HG03064 (cell line): ENCODE data around the gene TLX2.
"Not testable (repeated sequence)": the region's sequence is repeated elsewhere in the genome, so short reads cannot be mapped to it uniquely, and the experiment has no call there.

Experiments
- ATAC-seq: cut with Tn5 transposase; IDR thresholded peaks from one replicate; pipeline ENCODE4 v1.9.1; 2021; ENCODE audit warnings: low read depth; ENCODE audit not compliant: unreplicated experiment

Gene TLX2

DNA sequence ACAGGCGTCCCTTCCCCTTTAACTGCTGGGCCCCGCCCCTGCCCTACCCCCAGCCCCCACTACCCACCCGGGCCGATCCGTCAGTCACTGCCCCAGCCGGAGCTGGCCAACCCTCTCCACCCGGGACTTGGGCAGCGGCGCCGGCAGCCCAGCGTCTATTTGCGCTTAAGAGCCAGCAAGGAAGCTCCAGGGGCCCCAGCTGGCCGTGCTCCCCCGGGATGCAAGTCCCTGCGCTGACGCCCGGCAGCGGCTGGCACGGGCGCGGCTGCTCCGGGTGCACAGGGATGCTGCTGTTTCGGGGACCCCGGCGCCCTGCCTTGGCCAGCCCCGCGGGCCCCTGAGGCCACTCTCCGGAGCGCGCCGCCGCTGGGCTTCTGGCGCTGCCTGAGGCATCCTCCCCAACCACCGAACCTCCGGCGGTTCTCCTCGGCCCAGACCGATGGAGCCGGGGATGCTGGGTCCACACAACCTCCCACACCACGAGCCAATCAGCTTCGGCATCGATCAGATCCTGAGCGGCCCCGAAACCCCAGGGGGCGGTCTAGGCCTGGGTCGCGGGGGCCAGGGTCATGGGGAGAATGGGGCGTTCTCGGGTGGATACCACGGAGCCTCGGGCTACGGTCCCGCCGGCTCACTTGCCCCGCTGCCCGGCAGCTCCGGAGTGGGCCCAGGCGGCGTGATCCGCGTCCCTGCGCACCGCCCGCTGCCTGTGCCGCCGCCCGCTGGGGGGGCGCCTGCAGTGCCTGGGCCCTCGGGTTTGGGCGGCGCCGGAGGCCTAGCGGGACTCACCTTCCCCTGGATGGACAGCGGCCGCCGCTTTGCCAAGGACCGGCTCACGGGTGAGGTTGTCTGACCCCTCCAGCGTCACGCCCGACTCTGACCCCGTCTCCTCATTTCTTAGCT is at the start of gene TLX2:
Gene TLX2 (plus strand): TSS at position 83 of the 903 bp plus-strand sequence. CDS start 357 bp downstream, at position 440.
- ATAC-seq = no peak

DNA sequence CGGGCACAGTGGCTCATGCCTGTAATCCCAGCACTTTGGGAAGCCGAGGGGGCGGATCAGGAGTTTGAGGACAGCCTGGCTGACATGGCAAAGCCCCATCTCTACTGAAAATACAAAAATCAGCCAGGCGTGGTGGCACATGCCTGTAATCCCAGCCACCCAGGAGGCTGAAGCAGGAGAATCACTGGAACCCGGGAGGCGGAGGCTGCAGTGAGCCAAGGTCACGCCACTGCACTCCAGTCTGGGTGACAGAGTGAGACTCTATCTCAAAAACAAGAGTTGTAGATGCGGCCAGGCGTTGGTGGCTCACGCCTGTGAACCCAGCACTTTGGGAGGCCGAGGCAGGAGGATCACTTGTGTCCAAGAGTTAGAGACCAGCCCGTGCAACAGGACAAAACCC is 43.5 kb upstream of the TLX2 start:
- not testable (repeated sequence) for ATAC-seq

DNA sequence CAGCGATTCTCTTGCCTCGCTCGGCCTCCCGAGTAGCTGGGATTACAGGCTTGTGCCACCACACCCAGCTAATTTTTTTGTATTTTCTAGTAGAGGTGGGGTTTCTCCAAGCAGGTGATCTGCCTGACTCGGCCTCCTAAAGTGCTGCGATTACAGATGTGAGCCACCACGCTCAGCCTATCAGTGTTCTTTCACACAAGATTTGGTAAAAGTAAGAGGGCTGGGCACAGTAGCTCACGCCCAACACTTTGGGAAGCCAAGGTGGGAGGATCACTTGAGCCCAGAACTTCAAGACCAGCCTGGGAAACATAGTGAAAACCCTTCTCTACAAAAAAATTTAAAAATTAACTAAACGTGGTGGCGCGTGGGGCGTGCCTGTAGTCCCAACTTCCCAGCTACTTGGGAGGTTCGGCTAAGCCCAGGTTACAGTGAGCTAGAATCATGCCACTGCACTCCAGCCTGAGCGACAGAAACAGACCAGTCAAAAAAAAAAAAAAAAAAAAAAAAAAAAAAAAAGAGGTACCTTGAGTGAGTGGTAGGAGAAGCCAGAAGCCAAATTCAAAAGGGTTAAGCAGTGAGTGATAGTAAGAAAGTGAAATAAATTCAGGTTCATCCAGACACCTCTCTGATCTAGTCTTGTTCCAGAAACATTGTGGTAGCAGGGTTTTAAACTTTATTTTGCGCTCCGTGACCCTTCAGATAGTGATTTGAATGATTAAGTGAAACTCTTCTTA is 42.8 kb upstream of the TLX2 start:
- ATAC-seq = no peak

DNA sequence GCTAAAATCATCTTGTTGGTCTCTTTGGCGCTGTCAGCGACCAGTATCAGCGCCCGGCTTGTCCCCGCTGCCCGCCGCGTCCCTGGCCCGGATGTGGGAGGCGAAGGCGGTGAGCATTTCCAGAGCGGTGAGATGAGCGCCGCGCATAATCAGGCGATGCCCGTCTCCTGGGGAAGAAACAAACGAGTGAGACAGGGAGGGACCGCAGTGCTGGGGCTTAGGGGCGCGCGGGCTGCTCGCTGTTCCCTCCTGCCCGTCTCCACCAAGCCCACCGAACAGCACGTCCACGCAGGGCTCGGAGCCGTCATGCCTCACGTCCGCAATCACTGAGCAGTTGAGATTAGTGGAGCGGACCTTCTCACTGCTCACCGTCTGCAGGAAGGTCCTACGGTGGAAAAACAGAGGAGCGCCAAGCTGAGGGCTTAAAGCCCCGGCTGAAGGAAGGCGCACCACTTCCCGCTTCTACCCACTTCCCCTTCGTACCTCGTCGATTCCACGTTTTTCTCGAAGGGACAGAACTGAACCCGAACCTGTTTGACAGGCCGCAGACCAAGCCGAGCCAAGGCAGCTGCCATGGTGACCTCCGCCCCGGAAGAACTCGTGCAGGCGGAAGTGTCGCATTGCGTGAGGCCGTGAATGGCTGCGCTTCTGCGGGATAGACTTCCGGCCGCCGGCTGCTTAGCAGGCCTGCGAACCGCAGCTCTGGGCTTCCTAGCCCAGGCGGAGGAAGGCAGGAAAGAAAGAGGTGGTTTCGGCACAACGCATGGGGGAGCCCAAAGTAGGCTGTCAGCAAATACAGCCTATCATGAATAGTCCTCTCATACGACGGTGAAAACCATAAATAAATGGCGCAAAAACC is 41.9 kb upstream of the TLX2 start, which contains the start of gene MRPL53:
Gene MRPL53 (minus strand): TSS at position 595 of the 859 bp plus-strand sequence. CDS start 20 bp downstream, at position 575.
- ATAC-seq = peak; percentile 81

DNA sequence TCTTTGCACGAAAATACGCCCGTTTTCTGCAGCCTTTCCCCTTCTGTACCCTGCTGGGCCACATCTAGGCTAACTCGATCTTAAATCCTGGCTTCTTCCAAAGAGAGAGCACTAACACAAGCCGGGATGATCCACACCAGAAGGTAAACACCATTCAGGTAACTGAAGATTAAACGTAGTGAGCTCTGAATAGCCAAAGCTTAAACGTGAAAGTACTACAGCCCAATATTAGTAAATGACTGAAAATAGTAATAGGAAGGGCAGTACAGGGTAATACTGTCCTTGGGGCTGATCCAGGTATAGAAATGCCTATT is 41.3 kb upstream of the TLX2 start:
- ATAC-seq = no peak

DNA sequence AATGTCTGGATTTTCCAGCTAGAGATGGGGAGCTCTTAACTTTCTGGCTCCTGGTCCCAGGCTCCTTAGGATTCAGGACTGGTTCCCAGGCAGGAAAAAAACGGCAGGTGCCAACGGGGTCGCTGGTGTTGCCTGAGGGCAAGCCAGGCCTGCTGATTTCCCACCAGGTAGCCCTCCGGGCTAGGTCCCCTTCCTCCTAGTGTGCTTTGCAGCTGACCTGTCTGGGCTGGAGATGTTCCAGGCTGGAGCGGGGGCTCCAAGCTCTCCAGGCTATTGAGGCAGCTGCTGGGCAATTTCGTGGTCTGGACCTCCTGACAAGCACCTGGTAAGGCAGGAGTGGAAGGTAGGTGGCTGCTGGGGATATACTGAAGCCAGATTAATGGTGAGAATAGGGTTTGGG is 39.8 kb upstream of the TLX2 start:
- ATAC-seq = no peak

DNA sequence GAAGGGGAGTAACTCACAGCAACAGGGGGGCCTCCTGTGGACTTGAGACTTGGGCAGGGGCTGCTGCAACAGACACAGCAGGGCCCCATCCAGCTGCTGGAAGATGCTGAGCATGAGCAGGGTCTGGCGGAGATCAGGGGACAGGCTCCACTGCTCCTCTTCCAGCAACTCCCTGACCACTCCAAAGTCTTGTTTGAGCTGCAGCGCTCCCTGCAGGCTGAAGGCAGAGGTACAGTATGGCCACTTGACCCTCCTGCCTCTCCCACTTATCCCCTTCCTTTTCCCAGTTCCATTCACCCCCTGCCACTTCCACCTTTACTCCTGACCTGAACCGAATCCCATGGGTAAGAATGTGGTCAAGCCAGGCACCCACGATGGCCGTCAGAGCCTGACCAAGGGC is 39.4 kb upstream of the TLX2 start:
- ATAC-seq = no peak

DNA sequence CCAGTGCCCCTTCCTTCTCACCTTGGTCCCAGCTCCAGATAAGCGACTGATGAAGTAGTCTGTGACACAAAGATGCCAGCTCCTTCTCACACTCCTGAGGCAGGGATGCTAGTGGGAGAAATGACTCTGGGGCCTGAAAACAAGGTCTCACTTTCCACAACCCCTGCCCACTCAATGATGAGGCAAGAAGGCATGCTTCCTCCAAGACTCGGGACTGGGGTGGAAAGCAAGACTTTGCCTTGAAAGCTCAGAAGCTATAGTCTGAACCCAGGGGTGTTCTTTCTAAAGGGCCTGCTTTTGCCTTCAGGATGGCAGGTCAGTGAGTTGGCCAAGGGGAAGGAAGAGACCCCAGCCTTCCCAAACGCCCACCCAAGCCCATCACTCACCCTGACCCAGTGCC is 32.8 kb upstream of the TLX2 start:
- no peak for ATAC-seq

DNA sequence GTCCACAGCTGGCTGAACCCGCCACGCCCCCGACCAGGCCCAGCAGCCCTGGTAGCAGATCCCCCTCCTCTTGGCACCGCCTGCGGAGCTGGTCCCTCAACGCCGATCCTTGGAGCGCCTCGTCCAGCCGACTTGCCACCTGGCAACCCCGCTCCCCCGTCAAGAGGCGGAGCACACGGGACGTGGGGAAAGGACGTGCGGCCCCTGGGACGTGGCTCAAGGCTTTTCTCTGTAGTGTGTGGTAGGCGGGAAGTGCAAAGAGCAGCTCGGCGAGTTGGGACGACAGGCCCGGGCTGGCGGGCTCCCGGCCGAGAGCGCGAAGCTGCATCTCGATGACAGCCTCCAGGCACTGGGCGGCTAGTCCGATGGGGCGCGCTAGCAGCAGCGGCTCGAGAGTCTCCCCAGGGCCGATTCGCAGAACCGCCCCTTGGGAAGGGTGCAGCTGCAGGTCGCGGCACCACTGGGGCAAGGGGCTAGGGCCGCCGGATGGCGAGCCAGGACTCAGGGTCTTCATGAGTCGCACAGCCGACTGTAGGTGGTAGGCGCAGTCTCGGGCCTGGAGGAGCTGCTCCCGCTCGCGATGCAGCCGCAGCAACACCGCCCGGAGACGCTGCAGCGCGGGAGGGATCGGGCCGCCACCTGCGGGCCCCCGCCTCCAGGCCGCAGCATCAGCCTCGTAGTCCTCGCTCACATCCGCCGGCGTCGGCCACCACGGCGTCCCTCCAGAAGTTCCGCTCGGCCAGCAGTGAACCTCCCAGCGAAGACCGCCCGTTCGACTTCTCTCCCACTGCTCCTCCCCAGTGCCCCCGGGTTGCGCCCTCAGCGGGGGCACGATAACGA is 32.1 kb upstream of the TLX2 start:
- ATAC-seq = peak; percentile 34

DNA sequence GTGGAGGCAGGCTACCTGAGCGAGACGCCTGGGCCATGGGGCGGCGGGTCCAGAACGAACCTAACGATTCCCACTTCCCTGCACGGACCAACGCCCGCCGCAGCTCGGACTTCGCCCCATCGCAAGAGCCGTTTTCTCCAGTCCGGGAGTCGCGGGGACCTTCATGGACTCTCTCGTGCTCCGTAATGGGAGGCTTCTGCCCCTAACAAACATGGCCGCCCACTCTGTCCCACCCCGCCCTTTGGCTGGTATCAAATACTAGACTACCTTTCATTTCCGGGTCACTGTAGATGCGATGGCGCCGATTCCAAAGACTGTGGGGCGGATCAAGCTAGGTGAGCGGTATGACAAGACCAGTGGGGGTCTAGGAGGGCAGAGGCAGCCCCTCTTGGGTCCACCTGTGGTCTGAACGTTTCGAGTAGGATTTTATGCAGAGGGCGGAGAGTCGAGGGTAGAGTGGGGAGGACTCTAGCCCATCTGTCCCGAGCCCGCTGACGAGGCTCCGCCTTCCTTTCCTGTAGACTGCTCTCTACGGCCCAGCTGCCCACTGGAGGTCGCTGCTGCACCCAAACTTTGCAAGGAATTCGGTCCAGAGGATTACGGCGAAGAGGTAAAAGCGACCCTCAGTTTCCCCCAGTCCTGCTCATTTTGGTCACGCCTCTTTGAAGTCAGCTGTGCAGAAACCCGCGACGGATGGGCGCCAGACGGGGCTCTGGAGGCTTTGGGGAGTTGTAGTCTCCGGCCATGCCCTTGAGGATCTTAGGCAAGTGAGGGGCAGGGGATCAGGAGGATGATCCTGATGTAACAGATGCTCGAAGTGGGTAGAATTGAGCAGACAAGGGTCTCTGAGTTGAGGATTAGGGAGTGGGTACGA is 31.2 kb upstream of the TLX2 start, which contains the start of the genes CCDC142 and TTC31:
Gene CCDC142 (minus strand): TSS at position 198 of the 874 bp plus-strand sequence. CDS start 161 bp downstream, at position 37.
Gene TTC31 (plus strand): TSS at position 281 of the 874 bp plus-strand sequence. CDS start 15 bp downstream, at position 296.
- ATAC-seq = peak; percentile 87

DNA sequence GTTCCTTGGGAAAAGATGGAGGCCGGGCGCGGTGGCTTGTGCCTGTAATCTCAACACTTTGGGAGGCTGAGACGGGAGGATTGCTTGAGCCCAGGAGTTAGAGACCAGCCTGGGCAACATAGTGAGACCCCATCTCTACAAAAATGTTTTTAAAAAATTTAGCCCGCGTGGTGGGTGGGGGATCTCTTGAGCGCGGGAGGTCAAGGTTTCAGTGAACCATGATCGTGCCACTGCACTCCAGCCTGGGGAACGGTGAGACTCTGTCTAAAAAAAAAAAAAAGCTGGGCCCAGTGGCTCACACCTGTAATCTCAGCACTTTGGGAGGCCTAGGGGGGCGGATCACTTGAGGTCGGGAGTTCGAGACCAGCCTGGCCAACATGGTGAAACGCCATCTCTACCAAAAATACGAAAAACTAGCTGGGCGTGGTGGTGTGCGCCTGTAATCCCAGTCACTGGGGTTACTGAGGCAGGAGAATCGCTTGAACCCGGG is 30.5 kb upstream of the TLX2 start:
- not testable (repeated sequence) for ATAC-seq

DNA sequence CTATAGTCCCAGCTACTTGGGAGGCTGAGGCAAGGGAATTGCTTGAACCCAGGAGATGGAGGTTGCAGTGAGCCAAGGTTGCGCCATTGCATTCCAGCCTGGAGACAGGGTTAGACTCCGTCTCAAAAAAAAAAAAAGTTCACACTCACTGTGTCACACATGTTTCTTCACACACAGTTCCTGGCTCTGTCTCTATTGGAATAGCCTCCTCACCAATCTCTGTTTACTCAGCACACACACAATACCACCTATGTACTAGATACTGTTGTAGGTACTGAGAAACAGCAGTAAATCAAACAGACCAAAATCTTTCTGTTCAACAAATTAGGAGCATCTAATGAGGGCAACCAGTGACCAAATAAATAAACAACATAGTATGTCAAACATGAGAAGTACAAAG is 28.1 kb upstream of the TLX2 start:
- ATAC-seq = no peak

DNA sequence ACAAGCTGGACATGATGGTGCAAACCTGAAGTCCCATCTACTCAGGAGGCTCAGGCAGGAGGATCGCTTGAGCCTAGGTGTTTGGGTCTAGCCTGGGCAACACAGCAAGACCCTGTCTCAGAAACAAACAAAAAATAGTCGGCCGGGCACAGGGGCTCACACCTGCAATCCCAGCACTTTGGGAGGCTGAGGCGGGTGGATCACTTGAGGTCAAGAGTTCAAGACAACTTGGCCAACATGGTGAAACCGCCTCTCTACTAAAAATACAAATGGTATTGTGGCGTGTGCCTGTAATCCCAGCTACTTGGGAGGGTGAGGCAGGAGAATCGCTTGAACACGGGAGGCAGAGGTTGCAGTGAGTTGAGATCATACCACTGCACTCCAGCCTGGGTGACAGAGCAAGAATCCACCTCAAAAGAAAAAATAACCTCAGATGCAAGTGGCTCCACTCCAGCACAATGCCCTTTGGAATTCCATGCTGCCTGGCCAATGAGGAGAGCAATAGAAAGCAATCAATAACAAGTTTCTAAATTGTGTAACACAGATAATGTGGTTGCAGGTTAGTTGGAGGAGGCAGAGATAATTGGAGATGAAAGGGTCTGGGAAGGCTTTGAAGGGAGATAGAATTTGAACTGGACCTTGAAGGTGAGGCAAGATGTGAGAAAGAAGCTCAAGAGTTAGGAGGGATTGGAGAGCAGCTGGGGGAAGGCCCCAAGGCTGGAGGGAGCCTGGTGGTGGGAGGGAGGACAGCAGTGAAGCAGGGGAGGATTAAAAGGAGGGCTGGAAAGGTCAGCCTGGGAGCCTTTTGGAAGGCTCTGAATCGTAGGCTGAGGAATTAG is 25.4 kb upstream of the TLX2 start:
- ATAC-seq = no peak

DNA sequence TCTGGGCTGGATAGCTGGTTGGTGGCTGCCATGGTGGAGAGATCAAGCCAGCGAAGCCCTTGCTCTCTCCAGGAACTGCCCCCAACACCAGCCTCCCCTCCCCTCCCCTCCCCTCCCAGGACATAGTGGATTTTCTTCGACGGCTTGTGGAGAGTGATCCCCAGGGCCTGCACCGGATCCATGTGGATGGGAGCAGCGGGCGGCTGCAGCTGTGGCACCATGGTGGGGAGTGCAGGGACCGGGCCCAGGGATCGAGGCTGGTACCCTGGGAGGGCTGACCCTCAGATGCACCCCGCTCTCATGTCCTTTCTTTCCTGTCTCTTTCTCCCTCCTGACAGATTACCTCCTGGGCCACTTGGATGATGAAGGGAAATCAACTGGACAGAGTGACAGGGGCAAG is 24.3 kb upstream of the TLX2 start:
- ATAC-seq = no peak

DNA sequence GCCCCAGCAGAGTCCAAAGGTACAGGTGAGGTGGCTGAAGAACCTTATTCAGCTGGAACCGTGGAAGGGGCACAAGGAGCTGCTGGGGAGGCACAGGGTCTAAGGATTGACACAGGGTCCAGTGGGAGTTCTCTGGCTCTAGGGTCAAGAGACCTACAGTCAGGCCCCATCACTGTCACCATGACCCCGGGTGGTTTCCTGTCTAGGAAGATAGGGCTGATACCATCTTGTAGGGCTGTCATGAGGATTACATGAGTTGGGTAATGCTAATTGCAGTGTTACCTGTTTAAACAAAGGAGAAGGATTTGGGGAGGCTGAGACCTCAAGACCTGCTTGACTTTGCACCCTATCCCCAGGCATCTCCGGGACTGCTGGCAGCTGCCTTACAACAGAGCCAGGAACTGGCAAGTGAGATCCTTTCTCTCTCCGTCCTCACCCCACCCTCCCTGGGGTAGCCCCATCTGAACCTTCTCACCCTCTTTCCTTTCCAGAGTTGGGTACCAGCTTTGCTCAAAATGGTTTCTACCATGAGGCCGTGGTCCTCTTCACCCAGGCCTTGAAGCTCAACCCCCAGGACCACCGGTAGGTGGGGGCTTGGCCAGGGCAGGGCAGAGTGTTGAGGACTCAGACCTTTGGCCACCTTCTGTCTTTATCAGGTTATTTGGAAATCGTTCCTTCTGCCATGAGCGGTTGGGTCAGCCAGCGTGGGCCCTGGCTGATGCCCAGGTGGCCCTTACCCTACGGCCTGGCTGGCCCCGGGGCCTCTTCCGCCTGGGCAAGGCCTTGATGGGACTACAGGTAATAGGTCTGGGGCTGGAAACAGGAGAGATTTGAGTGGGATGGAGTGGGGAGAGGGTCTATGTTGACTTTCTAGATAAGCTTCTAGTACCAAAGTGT is 22.4 kb upstream of the TLX2 start:
- no peak for ATAC-seq

DNA sequence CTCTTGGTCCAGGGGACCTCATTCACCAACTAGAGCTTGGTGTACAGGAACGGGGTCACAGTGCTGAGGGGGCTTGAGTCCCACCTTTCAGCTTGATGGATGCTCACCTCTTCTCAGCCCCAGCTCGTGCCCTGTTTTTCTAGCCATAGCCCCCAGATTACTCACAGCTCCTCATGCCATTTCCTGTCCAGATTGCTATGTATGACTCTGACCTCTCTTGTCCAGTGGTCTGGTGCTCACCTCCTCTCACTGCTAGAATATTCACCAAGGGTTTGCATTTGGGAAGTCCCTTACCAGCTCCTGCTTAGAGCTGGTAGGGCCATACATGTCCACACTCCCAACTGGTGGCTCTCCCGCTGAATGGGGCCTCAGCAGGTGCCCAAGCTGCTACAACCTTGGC is 20.7 kb upstream of the TLX2 start:
- no peak for ATAC-seq

DNA sequence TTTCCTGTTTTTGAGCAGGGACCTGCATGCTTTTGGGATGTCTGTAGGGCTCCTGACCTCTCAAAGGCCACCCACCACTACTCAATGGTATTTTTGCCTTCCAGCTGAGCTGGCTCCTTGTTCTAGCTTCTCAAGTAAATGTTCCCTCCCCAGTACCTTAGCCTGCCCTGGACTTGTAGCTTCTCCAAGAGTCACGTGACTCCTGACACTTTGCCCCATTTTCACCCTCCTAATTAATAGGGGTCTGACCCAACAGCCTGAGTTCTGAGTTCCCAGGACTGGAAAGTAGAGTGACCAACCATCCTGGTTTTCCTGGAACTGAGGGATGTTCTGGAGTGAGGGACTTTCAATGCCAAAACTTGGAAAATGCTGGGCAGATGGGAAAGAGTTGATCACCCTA is 18.8 kb upstream of the TLX2 start:
- ATAC-seq = no peak
